Type B pancreatic cell (in vitro differentiated cells): ENCODE data around the gene SCRT2. TPM values are rescaled to one million over a fixed set of nuclear protein-coding genes. Genes with fewer than 3 reads are reported as not detected.
"Not testable (repeated sequence)": the region's sequence is repeated elsewhere in the genome, so short reads cannot be mapped to it uniquely, and the experiment has no call there.

Source experiments
- DNase-seq: peaks from one replicate; pipeline ENCODE4 v3.0.0; 2021; ENCODE audit warnings: mixed read lengths; ENCODE audit not compliant: unreplicated experiment; ENCODE audit errors: extremely low spot score
- H3K27ac Mint-ChIP-seq: 2 replicates; pipeline ENCODE4 v1.8.0; 2021; ENCODE audit warnings: mild to moderate bottlenecking, mixed read lengths
- H3K27me3 Mint-ChIP-seq: 2 replicates; pipeline ENCODE4 v1.8.0; 2021; ENCODE audit warnings: mixed read lengths
- H3K36me3 Mint-ChIP-seq: 2 replicates; pipeline ENCODE4 v1.8.0; 2021; ENCODE audit warnings: mixed read lengths
- H3K4me1 Mint-ChIP-seq: one replicate; pipeline ENCODE4 v1.8.0; 2021; ENCODE audit warnings: mixed read lengths; ENCODE audit not compliant: unreplicated experiment
- H3K4me3 Mint-ChIP-seq: 2 replicates; pipeline ENCODE4 v1.8.0; 2021; ENCODE audit warnings: mild to moderate bottlenecking, mixed read lengths
- H3K9me3 Mint-ChIP-seq: 2 replicates; pipeline ENCODE4 v1.8.0; 2021; ENCODE audit warnings: mixed read lengths
- CTCF ChIP-seq: fragments of 200-600 bp; sonication (generic); conservative IDR thresholded peaks from 2 replicates; pipeline ENCODE4 v1.5.0; 2021; ENCODE audit warnings: antibody characterized with exemption, mild to moderate bottlenecking
- long read RNA-seq: library from polyadenylated mRNA; unstranded; transcript quantifications from one replicate; pipeline ENCODE4 v2.0.0, GENCODE V29; 2020
- total RNA-seq: library from RNA; stranded (reverse); gene quantifications from 2 replicates; pipeline ENCODE4 v1.2.1, GENCODE V29; 2021; ENCODE audit warnings: low replicate concordance

Gene SCRT2
- 0.36 TPM in 1 of 2 replicates, not detected in the other for total RNA-seq
- long read RNA-seq, result 0 reads

GRCh38 chr20:675453-676314 is at the start of gene SCRT2:
TSS of gene SCRT2 (minus strand) at chr20:675802. CDS start at chr20:675601, 201 bp downstream.
- Mint-ChIP-seq H3K4me3 (peak within 1 kb of the TSS; percentile 76), H3K27me3 (peaks cover 86% of the 10 kb centered on the region), H3K9me3 (no peaks in the 10 kb centered on the region), H3K4me1 (peaks cover 23% of the 10 kb centered on the region), H3K27ac (peak within 1 kb of the TSS; percentile 10), H3K36me3 (no peaks in the 10 kb centered on the region)
- DNase-seq, result peak; percentile 92
- no peak for TF ChIP-seq CTCF

- not testable (repeated sequence) for H3K9me3 Mint-ChIP-seq, H3K4me3 Mint-ChIP-seq, H3K36me3 Mint-ChIP-seq, H3K4me1 Mint-ChIP-seq, DNase-seq, H3K27ac Mint-ChIP-seq
- peaks cover 68% of the 10 kb centered on the region for H3K27me3 Mint-ChIP-seq
Observed at GRCh38 chr20:724797-725196, 49.2 kb upstream of the SCRT2 start.

- no peak overlapping the region for H3K27ac Mint-ChIP-seq
- H3K4me3 Mint-ChIP-seq, result no peak overlapping the region
- no peaks in the 10 kb centered on the region for H3K9me3 Mint-ChIP-seq
- TF ChIP-seq CTCF, result no peak
- H3K36me3 Mint-ChIP-seq, result no peaks in the 10 kb centered on the region
- peaks cover 65% of the 10 kb centered on the region for H3K27me3 Mint-ChIP-seq
- no peak for DNase-seq
- H3K4me1 Mint-ChIP-seq, result no peaks in the 10 kb centered on the region
Observed at GRCh38 chr20:723756-724155, 48.2 kb upstream of the SCRT2 start.

- no peaks in the 10 kb centered on the region for H3K9me3 Mint-ChIP-seq
- DNase-seq, result no peak
- H3K4me3 Mint-ChIP-seq, result no peak overlapping the region
- no peaks in the 10 kb centered on the region for H3K4me1 Mint-ChIP-seq
- peaks cover 65% of the 10 kb centered on the region for H3K27me3 Mint-ChIP-seq
- no peaks in the 10 kb centered on the region for H3K36me3 Mint-ChIP-seq
- H3K27ac Mint-ChIP-seq, result no peak overlapping the region
- no peak for TF ChIP-seq CTCF
Observed at GRCh38 chr20:722822-723644, 47.4 kb upstream of the SCRT2 start.

- DNase-seq, result no peak
- no peak overlapping the region for H3K4me3 Mint-ChIP-seq
- H3K36me3 Mint-ChIP-seq, result no peaks in the 10 kb centered on the region
- no peaks in the 10 kb centered on the region for H3K9me3 Mint-ChIP-seq
- no peak for TF ChIP-seq CTCF
- peaks cover 69% of the 10 kb centered on the region for H3K27me3 Mint-ChIP-seq
- no peaks in the 10 kb centered on the region for H3K4me1 Mint-ChIP-seq
- no peak overlapping the region for H3K27ac Mint-ChIP-seq
Observed at GRCh38 chr20:721876-722275, 46.3 kb upstream of the SCRT2 start.

GRCh38 chr20:719816-720215 is 44.2 kb upstream of the SCRT2 start:
- no peaks in the 10 kb centered on the region for H3K9me3 Mint-ChIP-seq
- no peak overlapping the region for H3K4me3 Mint-ChIP-seq
- DNase-seq, result no peak
- H3K4me1 Mint-ChIP-seq, result no peaks in the 10 kb centered on the region
- H3K27me3 Mint-ChIP-seq, result peaks cover 51% of the 10 kb centered on the region
- no peaks in the 10 kb centered on the region for H3K36me3 Mint-ChIP-seq
- TF ChIP-seq CTCF, result no peak
- H3K27ac Mint-ChIP-seq, result no peak overlapping the region
